ENCODE data around the gene MED26. TPM values are rescaled to one million over a fixed set of nuclear protein-coding genes. Genes with fewer than 3 reads are reported as not detected.

MED26 gene
- total and polyA plus RNA-seq, 5 donors from 2014 or later = 2.9 to 62.5 (median 3.9) TPM

DNA sequence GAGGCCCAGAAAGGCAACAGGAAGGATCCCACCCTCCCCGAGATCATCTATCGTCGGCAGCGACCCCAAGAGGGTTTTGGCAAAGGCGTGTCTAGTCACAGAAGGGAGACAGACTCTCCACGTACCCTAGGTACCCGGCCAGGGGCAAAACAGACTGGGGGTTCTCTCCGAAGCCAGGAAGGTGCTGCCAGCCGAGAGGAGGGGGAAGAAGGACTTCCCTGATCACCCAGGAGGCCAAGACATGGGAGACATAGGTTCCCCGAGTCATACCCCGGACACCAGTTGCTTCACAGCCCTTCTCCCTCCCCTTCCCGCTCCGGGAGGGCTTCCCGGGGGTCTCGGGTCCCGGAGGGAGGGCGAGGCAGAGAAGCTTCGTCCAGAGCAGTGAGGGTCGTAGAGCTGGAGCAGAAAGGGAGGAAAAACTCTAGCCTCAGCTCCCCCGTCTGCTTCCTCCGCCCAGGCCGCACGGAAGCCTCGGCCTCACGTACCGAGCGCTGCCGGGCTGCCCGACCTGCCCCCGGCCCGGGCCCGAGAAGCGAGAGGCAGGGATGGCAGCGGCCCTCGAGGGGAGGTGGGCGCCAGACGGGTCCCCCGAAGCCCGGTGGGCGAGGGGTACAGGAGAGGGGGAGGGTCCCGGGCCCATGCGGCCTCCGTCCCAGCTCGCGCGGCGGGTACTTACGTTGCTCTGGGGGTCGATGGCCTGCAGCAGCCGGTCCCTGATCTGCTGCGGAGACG lies 644 bp downstream of the MED26 start:
- Mint-ChIP-seq H3K4me3 (peak overlapping the region; percentile 91 to 95 (median 92)), H3K4me1 (peaks cover 17 to 60% (median 42%) of the 10 kb centered on the region in 4 donors), H3K27ac (peak overlapping the region; percentile 88 to 92 (median 92)), H3K9me3 (peaks cover 0 to 1% (median 0%) of the 10 kb centered on the region in 7 donors), H3K36me3 (peaks cover 11% of the 10 kb centered on the region), H3K27me3 (no peaks in the 10 kb centered on the region)
- DNase-seq = peak in 2 of 3 donors; percentile 19 to 23
- peak overlapping the region; percentile 69 for H3K27ac ChIP-seq (ENCODE audit: insufficient read depth, low read length, poor library complexity, severe bottlenecking)
- H3K4me3 ChIP-seq (ENCODE audit: low read depth, low read length) = peak overlapping the region; percentile 84
- peaks cover 26% of the 10 kb centered on the region for H3K36me3 ChIP-seq (ENCODE audit: control insufficient read depth, insufficient read depth, low read length)
- ATAC-seq (ENCODE audit: low read depth in 2 of 2) = no peak
- no peaks in the 10 kb centered on the region for H3K9me3 ChIP-seq (ENCODE audit: control insufficient read depth in 2 of 2, low read length in 2 of 2)
- no peaks in the 10 kb centered on the region for H3K27me3 ChIP-seq (ENCODE audit: control insufficient read depth, insufficient read depth, low read length)
- peaks cover 36% of the 10 kb centered on the region for H3K4me1 ChIP-seq (ENCODE audit: control insufficient read depth, insufficient read depth, low read length, poor library complexity, severe bottlenecking)

DNA sequence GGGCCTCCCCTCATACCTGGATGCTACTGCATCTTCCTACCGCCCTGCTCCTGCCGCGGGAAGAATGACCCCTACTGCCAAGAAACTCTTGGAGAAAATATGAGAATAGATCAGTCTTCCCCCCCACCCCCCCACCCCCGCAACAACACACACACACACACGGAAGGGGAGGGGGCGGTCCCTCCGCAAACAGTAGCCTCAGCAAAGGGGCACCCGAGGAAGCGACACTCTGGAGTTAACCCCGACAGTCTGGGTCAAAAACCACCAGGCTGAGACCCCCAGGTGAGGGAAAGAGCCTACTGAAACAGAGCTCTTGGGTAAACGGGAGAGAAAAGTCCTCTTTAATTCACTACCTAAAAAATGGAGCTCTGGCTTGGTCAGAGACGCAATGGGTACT lies 1.2 kb downstream of the MED26 start:
- no peaks in the 10 kb centered on the region for H3K27me3 Mint-ChIP-seq
- H3K9me3 Mint-ChIP-seq = peaks cover 0 to 1% (median 0%) of the 10 kb centered on the region in 7 donors
- H3K27ac Mint-ChIP-seq = peak overlapping the region; percentile 88 to 92 (median 92)
- Histone ChIP-seq H3K9me3 (ENCODE audit: control insufficient read depth in 2 of 2, low read length in 2 of 2) (no peaks in the 10 kb centered on the region), H3K4me3 (ENCODE audit: low read depth, low read length) (peak overlapping the region; percentile 84), H3K4me1 (ENCODE audit: control insufficient read depth, insufficient read depth, low read length, poor library complexity, severe bottlenecking) (peaks cover 36% of the 10 kb centered on the region), H3K27ac (ENCODE audit: insufficient read depth, low read length, poor library complexity, severe bottlenecking) (peak overlapping the region; percentile 69), H3K36me3 (ENCODE audit: control insufficient read depth, insufficient read depth, low read length) (peaks cover 26% of the 10 kb centered on the region), H3K27me3 (ENCODE audit: control insufficient read depth, insufficient read depth, low read length) (no peaks in the 10 kb centered on the region)
- DNase-seq (peak in 2 of 3 donors; percentile 8 to 29), ATAC-seq (ENCODE audit: low read depth in 2 of 2) (no peak)
- peaks cover 12 to 61% (median 40%) of the 10 kb centered on the region in 4 donors for H3K4me1 Mint-ChIP-seq
- peak overlapping the region; percentile 91 to 95 (median 92) for H3K4me3 Mint-ChIP-seq
- H3K36me3 Mint-ChIP-seq = peaks cover 11% of the 10 kb centered on the region

DNA sequence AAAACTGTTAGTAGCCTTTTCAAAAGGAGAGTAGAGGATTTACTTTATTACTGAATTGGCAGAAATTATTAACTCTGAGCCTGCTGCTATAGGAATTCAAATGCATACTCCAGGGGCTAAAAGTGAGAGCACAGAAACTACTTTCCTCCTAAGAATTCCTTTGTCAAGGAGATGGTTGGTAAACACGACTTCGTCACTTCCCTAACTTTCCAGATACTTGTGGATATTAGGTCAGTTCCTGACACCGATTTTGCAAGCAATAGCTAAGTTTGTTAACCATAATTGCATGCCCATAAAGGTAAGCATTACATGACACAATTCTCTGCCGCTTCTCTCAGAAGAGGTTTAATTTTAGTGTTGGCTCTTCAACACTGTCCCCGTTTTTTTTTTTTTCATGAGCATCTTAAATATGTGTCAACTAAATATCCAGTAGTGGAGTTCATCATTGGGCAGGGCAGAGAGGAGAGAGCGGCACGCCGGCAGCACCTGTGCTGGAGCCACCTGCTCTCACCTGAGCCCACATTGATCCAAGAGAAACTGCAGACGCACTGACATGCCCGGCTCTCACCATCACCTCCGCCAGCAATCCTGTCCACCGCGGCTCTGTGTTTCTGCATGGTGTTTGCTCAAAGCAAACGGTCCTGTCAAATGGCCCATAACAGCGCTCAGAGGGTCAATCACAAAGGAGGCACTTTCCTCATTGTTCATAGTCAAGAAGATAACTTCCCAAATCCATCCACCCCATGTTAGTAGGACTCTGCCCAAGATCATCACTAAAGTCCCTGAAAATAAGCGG lies 2.6 kb downstream of the MED26 start:
- Histone ChIP-seq H3K4me1 (ENCODE audit: control insufficient read depth, insufficient read depth, low read length, poor library complexity, severe bottlenecking) (peaks cover 36% of the 10 kb centered on the region), H3K27me3 (ENCODE audit: control insufficient read depth, insufficient read depth, low read length) (no peaks in the 10 kb centered on the region), H3K36me3 (ENCODE audit: control insufficient read depth, insufficient read depth, low read length) (peaks cover 29% of the 10 kb centered on the region), H3K4me3 (ENCODE audit: low read depth, low read length) (peak overlapping the region; percentile 35), H3K27ac (ENCODE audit: insufficient read depth, low read length, poor library complexity, severe bottlenecking) (no peak overlapping the region), H3K9me3 (ENCODE audit: control insufficient read depth in 2 of 2, low read length in 2 of 2) (no peaks in the 10 kb centered on the region)
- ATAC-seq (ENCODE audit: low read depth in 2 of 2) = no peak
- peak overlapping the region in 2 of 3 donors; percentile 9 to 92 for H3K27ac Mint-ChIP-seq
- no peaks in the 10 kb centered on the region for H3K27me3 Mint-ChIP-seq
- no peak for DNase-seq
- peaks cover 4% of the 10 kb centered on the region for H3K36me3 Mint-ChIP-seq
- H3K4me1 Mint-ChIP-seq = peaks cover 12 to 73% (median 40%) of the 10 kb centered on the region in 4 donors
- peak overlapping the region; percentile 2 to 91 (median 39) for H3K4me3 Mint-ChIP-seq
- H3K9me3 Mint-ChIP-seq = no peaks in the 10 kb centered on the region

GRCh38 chr19:16624236-16624635 lies 3.8 kb downstream of the MED26 start:
- DNase-seq (no peak), ATAC-seq (ENCODE audit: low read depth in 2 of 2) (no peak)
- H3K4me1 Mint-ChIP-seq = peaks cover 12 to 79% (median 42%) of the 10 kb centered on the region in 4 donors
- H3K4me3 Mint-ChIP-seq = peak overlapping the region in 1 of 4 donors; percentile 91
- Histone ChIP-seq H3K4me3 (ENCODE audit: low read depth, low read length) (no peak overlapping the region), H3K9me3 (ENCODE audit: control insufficient read depth in 2 of 2, low read length in 2 of 2) (no peaks in the 10 kb centered on the region), H3K36me3 (ENCODE audit: control insufficient read depth, insufficient read depth, low read length) (peaks cover 29% of the 10 kb centered on the region), H3K27ac (ENCODE audit: insufficient read depth, low read length, poor library complexity, severe bottlenecking) (no peak overlapping the region), H3K27me3 (ENCODE audit: control insufficient read depth, insufficient read depth, low read length) (no peaks in the 10 kb centered on the region), H3K4me1 (ENCODE audit: control insufficient read depth, insufficient read depth, low read length, poor library complexity, severe bottlenecking) (peaks cover 37% of the 10 kb centered on the region)
- no peak overlapping the region for H3K27ac Mint-ChIP-seq
- H3K27me3 Mint-ChIP-seq = no peaks in the 10 kb centered on the region
- peaks cover 4% of the 10 kb centered on the region for H3K36me3 Mint-ChIP-seq
- H3K9me3 Mint-ChIP-seq = no peaks in the 10 kb centered on the region

- H3K27me3 ChIP-seq (ENCODE audit: control insufficient read depth, insufficient read depth, low read length) = no peaks in the 10 kb centered on the region
- H3K4me3 ChIP-seq (ENCODE audit: low read depth, low read length) = no peak overlapping the region
- H3K4me1 ChIP-seq (ENCODE audit: control insufficient read depth, insufficient read depth, low read length, poor library complexity, severe bottlenecking) = peaks cover 33% of the 10 kb centered on the region
- H3K9me3 ChIP-seq (ENCODE audit: control insufficient read depth in 2 of 2, low read length in 2 of 2) = no peaks in the 10 kb centered on the region
- no peaks in the 10 kb centered on the region for H3K27me3 Mint-ChIP-seq
- H3K4me1 Mint-ChIP-seq = peaks cover 12 to 80% (median 44%) of the 10 kb centered on the region in 4 donors
- peaks cover 29% of the 10 kb centered on the region for H3K36me3 ChIP-seq (ENCODE audit: control insufficient read depth, insufficient read depth, low read length)
- H3K9me3 Mint-ChIP-seq = no peaks in the 10 kb centered on the region
- DNase-seq (no peak), ATAC-seq (ENCODE audit: low read depth in 2 of 2) (no peak)
- H3K36me3 Mint-ChIP-seq = peaks cover 4% of the 10 kb centered on the region
- H3K27ac ChIP-seq (ENCODE audit: insufficient read depth, low read length, poor library complexity, severe bottlenecking) = no peak overlapping the region
- H3K27ac Mint-ChIP-seq = peak overlapping the region in 1 of 3 donors; percentile 52
- no peak overlapping the region for H3K4me3 Mint-ChIP-seq
Observed at GRCh38 chr19:16623576-16623975, 4.4 kb downstream of the MED26 start.

GRCh38 chr19:16623066-16623465 lies 4.9 kb downstream of the MED26 start:
- peaks cover 29% of the 10 kb centered on the region for H3K36me3 ChIP-seq (ENCODE audit: control insufficient read depth, insufficient read depth, low read length)
- ATAC-seq (ENCODE audit: low read depth in 2 of 2) = no peak
- H3K27ac ChIP-seq (ENCODE audit: insufficient read depth, low read length, poor library complexity, severe bottlenecking) = no peak overlapping the region
- Mint-ChIP-seq H3K4me3 (no peak overlapping the region), H3K9me3 (no peaks in the 10 kb centered on the region), H3K27me3 (no peaks in the 10 kb centered on the region), H3K27ac (peak overlapping the region in 2 of 3 donors; percentile 4 to 52), H3K4me1 (peaks cover 12 to 83% (median 47%) of the 10 kb centered on the region in 4 donors), H3K36me3 (peaks cover 4% of the 10 kb centered on the region)
- H3K27me3 ChIP-seq (ENCODE audit: control insufficient read depth, insufficient read depth, low read length) = no peaks in the 10 kb centered on the region
- no peak for DNase-seq
- H3K4me3 ChIP-seq (ENCODE audit: low read depth, low read length) = no peak overlapping the region
- H3K4me1 ChIP-seq (ENCODE audit: control insufficient read depth, insufficient read depth, low read length, poor library complexity, severe bottlenecking) = peaks cover 35% of the 10 kb centered on the region
- H3K9me3 ChIP-seq (ENCODE audit: control insufficient read depth in 2 of 2, low read length in 2 of 2) = no peaks in the 10 kb centered on the region

GRCh38 chr19:16621165-16621800 lies 6.7 kb downstream of the MED26 start:
- peak overlapping the region in 2 of 4 donors; percentile 21 to 76 for H3K4me3 Mint-ChIP-seq
- H3K36me3 Mint-ChIP-seq = peaks cover 4% of the 10 kb centered on the region
- ATAC-seq (ENCODE audit: low read depth in 2 of 2) (no peak), DNase-seq (no peak)
- H3K27me3 ChIP-seq (ENCODE audit: control insufficient read depth, insufficient read depth, low read length) = no peaks in the 10 kb centered on the region
- peaks cover 29% of the 10 kb centered on the region for H3K36me3 ChIP-seq (ENCODE audit: control insufficient read depth, insufficient read depth, low read length)
- peaks cover 32% of the 10 kb centered on the region for H3K4me1 ChIP-seq (ENCODE audit: control insufficient read depth, insufficient read depth, low read length, poor library complexity, severe bottlenecking)
- no peak overlapping the region for H3K27ac ChIP-seq (ENCODE audit: insufficient read depth, low read length, poor library complexity, severe bottlenecking)
- H3K4me1 Mint-ChIP-seq = peaks cover 9 to 91% (median 54%) of the 10 kb centered on the region in 4 donors
- no peaks in the 10 kb centered on the region for H3K9me3 ChIP-seq (ENCODE audit: control insufficient read depth in 2 of 2, low read length in 2 of 2)
- H3K9me3 Mint-ChIP-seq = no peaks in the 10 kb centered on the region
- no peak overlapping the region for H3K4me3 ChIP-seq (ENCODE audit: low read depth, low read length)
- H3K27me3 Mint-ChIP-seq = no peaks in the 10 kb centered on the region
- peak overlapping the region in 1 of 3 donors; percentile 12 for H3K27ac Mint-ChIP-seq
